Aorta (tissue), 5 donors: ENCODE measurements around the gene CPEB3. TPM values are rescaled to one million over a fixed set of nuclear protein-coding genes. Genes with fewer than 3 reads are reported as not detected.
"Not testable (repeated sequence)": the region's sequence is repeated elsewhere in the genome, so short reads cannot be mapped to it uniquely, and the experiment has no call there.

Experiments used
- ATAC-seq: fragments of 200-7000 bp; cut with Tn5 transposase; one replicate; pipeline ENCODE4 v1.9.1; 2022; ENCODE audit warnings: moderate library complexity; ENCODE audit not compliant: low FRiP score
- DNase-seq, 2 donors: peaks; one replicate each; pipeline ENCODE4 v3.0.0-alpha.2; 2020
- H3K27ac ChIP-seq, 2 donors: one replicate each; pipeline ENCODE4 v1.5.1; 2013; ENCODE audit warnings: low read length in 2 of 2, mild to moderate bottlenecking in 2 of 2, moderate library complexity in 2 of 2, control low read depth in 1 of 2, inconsistent platforms in 1 of 2, low read depth in 1 of 2
- H3K27me3 ChIP-seq, 2 donors: one replicate each; pipeline ENCODE4 v1.6.1; 2013; ENCODE audit warnings: control low read depth in 1 of 2, low read length in 1 of 2, mild to moderate bottlenecking in 1 of 2, moderate library complexity in 1 of 2; ENCODE audit not compliant: insufficient read depth in 2 of 2, control insufficient read depth in 1 of 2
- H3K36me3 ChIP-seq, 2 donors: one replicate each; pipeline ENCODE4 v1.6.1; 2013; ENCODE audit warnings: control low read depth in 1 of 2, low read length in 1 of 2, mild to moderate bottlenecking in 1 of 2; ENCODE audit not compliant: insufficient read depth in 2 of 2, control insufficient read depth in 1 of 2
- H3K4me1 ChIP-seq, 2 donors: one replicate each; pipeline ENCODE4 v1.6.1; 2013; ENCODE audit warnings: low read length in 2 of 2, control low read depth in 1 of 2, mild to moderate bottlenecking in 1 of 2, moderate library complexity in 1 of 2; ENCODE audit not compliant: insufficient read depth in 2 of 2, control insufficient read depth in 1 of 2
- H3K4me3 ChIP-seq, 2 donors: one replicate each; pipeline ENCODE4 v1.5.1; 2013; ENCODE audit warnings: low read length in 2 of 2, control low read depth in 1 of 2, mild to moderate bottlenecking in 1 of 2
- H3K9me3 ChIP-seq: one replicate; pipeline ENCODE4 v1.6.1; 2013; ENCODE audit warnings: mild to moderate bottlenecking, low read length; ENCODE audit not compliant: control insufficient read depth
- WGBS, 2 donors: extraction: QIAGEN DNeasy Blood & Tissue Kit; methylation state at CpG; one replicate each; pipeline ENCODE4 v1.1.7; 2013; 5-methylcytosine and 5-hydroxymethylcytosine counted together
- intact Hi-C, 2 donors: fragments of 100-400 bp; cut with DNase I; formaldehyde crosslinking; loops; one replicate each; pipeline versions ENCODE4 v1.14.2 to v1.15.0; 2022
- polyA plus RNA-seq, 2 donors: library from polyadenylated mRNA; stranded (reverse); fragments of 200-250 nt; gene quantifications; one replicate each; pipeline ENCODE4 v1.2.3, GENCODE V29; 2013
- total RNA-seq, 2 donors: library from RNA; stranded (reverse); fragmentation: NEBNext Ultra II Directional; extraction: Animal tissue kit (Norgen Biotek cat#: 25700); gene quantifications; one replicate each; pipeline ENCODE4 v1.2.1, GENCODE V29; 2021
- donor health status: healthy with polysubstance abuse.
- donor health status: Bipolar disorder and iron deficiency.
- donor health status: DM: no; HTN: no; CAD: no.
- donor health status: DM: no; HTN: no; CAD: no.
- donor health status: DM: yes; HTN: yes; CAD: no.

Gene CPEB3
- total and polyA plus RNA-seq, 4 donors: 1.4 to 8.0 (median 4.6) TPM

- Histone ChIP-seq H3K9me3 (no peaks in the 10 kb centered on the region), H3K4me1 (no peaks in the 10 kb centered on the region), H3K4me3 (no peak overlapping the region), H3K27me3 (no peaks in the 10 kb centered on the region), H3K36me3 (peaks cover 0 to 4% of the 10 kb centered on the region in 2 donors), H3K27ac (no peak overlapping the region)
- DNase-seq: no peak
- intact Hi-C loops: no loop called here
- WGBS, 2 donors: 34 to 41% methylated on average over 30 to 37 of the region's 37 CpGs
- no peak for ATAC-seq
Measured at GRCh38 chr10:92045641-92046106, 245.2 kb downstream of the CPEB3 start.

- intact Hi-C loops: no loop called here
- Histone ChIP-seq H3K9me3 (no peaks in the 10 kb centered on the region), H3K27me3 (no peaks in the 10 kb centered on the region), H3K4me3 (no peak overlapping the region), H3K36me3 (no peaks in the 10 kb centered on the region), H3K4me1 (no peaks in the 10 kb centered on the region), H3K27ac (no peak overlapping the region)
- no peak for DNase-seq
- no peak for ATAC-seq
- 78 to 91% methylated on average over 5 of the region's 5 CpGs for WGBS, 2 donors
Measured at GRCh38 chr10:92042541-92042940, 248.3 kb downstream of the CPEB3 start.

GRCh38 chr10:92038949-92039348 lies 251.9 kb downstream of the CPEB3 start:
- Histone ChIP-seq H3K4me3 (no peak overlapping the region), H3K27me3 (no peaks in the 10 kb centered on the region), H3K4me1 (no peaks in the 10 kb centered on the region), H3K9me3 (no peaks in the 10 kb centered on the region), H3K27ac (no peak overlapping the region), H3K36me3 (no peaks in the 10 kb centered on the region)
- WGBS, 2 donors: 81 to 90% methylated on average over 1 of the region's 1 CpG
- ATAC-seq (no peak), DNase-seq (no peak)
- intact Hi-C loops: no loop called here

- intact Hi-C loops, H3K36me3 ChIP-seq, DNase-seq, H3K27ac ChIP-seq, H3K9me3 ChIP-seq, H3K4me3 ChIP-seq, H3K27me3 ChIP-seq, ATAC-seq, H3K4me1 ChIP-seq: not testable (repeated sequence)
- 61 to 72% methylated on average over 3 of the region's 3 CpGs for WGBS, 2 donors
Measured at GRCh38 chr10:92033070-92033469, 257.8 kb downstream of the CPEB3 start.

- no peaks in the 10 kb centered on the region for H3K9me3 ChIP-seq
- ATAC-seq (no peak), DNase-seq (no peak)
- H3K4me1 ChIP-seq: no peaks in the 10 kb centered on the region
- intact Hi-C loops: no loop called here
- H3K4me3 ChIP-seq: no peak overlapping the region
- no peak overlapping the region for H3K27ac ChIP-seq
- H3K27me3 ChIP-seq: no peaks in the 10 kb centered on the region
- peaks cover 6 to 11% of the 10 kb centered on the region in 2 donors for H3K36me3 ChIP-seq
- WGBS, 2 donors: 85 to 88% methylated on average over 3 of the region's 3 CpGs
Measured at GRCh38 chr10:92031580-92031979, 259.3 kb downstream of the CPEB3 start.

GRCh38 chr10:92027141-92027540 lies 263.7 kb downstream of the CPEB3 start:
- H3K36me3 ChIP-seq: peaks cover 6 to 13% of the 10 kb centered on the region in 2 donors
- no peak overlapping the region for H3K27ac ChIP-seq
- intact Hi-C loops: no loop called here

GRCh38 chr10:92025340-92025739 lies 265.5 kb downstream of the CPEB3 start:
- 94 to 100% methylated on average over 3 of the region's 3 CpGs for WGBS, 2 donors
- intact Hi-C loops, DNase-seq, H3K4me3 ChIP-seq, H3K4me1 ChIP-seq, H3K9me3 ChIP-seq, H3K27me3 ChIP-seq, H3K27ac ChIP-seq, ATAC-seq: not testable (repeated sequence)
- H3K36me3 ChIP-seq: peaks cover 4 to 13% of the 10 kb centered on the region in 2 donors

More at GRCh38 chr10:92027141-92027540, 263.7 kb downstream of the CPEB3 start:
- Histone ChIP-seq H3K27me3 (no peaks in the 10 kb centered on the region), H3K9me3 (no peaks in the 10 kb centered on the region), H3K4me3 (no peak overlapping the region), H3K4me1 (no peaks in the 10 kb centered on the region)
- WGBS, 2 donors: 89% methylated on average over 4 of the region's 4 CpGs
- ATAC-seq (no peak), DNase-seq (no peak)

GRCh38 chr10:92024700-92025099 lies 266.2 kb downstream of the CPEB3 start:
- WGBS, 2 donors: 55 to 66% methylated on average over 4 of the region's 4 CpGs
- H3K4me3 ChIP-seq: no peak overlapping the region
- no peak for DNase-seq
- no peaks in the 10 kb centered on the region for H3K4me1 ChIP-seq
- H3K27me3 ChIP-seq: no peaks in the 10 kb centered on the region
- intact Hi-C loops: no loop called here
- no peak for ATAC-seq
- no peak overlapping the region for H3K27ac ChIP-seq
- H3K36me3 ChIP-seq: peaks cover 4 to 9% of the 10 kb centered on the region in 2 donors
- no peaks in the 10 kb centered on the region for H3K9me3 ChIP-seq

GRCh38 chr10:92014620-92015019 lies 276.3 kb downstream of the CPEB3 start:
- H3K4me3 ChIP-seq: no peak overlapping the region
- H3K27me3 ChIP-seq: no peaks in the 10 kb centered on the region
- intact Hi-C loops: no loop called here
- H3K36me3 ChIP-seq: peaks cover 2 to 11% of the 10 kb centered on the region in 2 donors
- DNase-seq: no peak
- ATAC-seq: no peak
- H3K27ac ChIP-seq: no peak overlapping the region
- H3K9me3 ChIP-seq: no peaks in the 10 kb centered on the region
- H3K4me1 ChIP-seq: no peaks in the 10 kb centered on the region
- WGBS, 2 donors: 91 to 94% methylated on average over 1 of the region's 1 CpG
